ENCODE results near the gene ZNF407. TPM values are rescaled to one million over a fixed set of nuclear protein-coding genes. Genes with fewer than 3 reads are reported as not detected.

ZNF407 gene
- total RNA-seq, 2 experiments from 2014 or later = 23.2 to 24.7 TPM

DNA sequence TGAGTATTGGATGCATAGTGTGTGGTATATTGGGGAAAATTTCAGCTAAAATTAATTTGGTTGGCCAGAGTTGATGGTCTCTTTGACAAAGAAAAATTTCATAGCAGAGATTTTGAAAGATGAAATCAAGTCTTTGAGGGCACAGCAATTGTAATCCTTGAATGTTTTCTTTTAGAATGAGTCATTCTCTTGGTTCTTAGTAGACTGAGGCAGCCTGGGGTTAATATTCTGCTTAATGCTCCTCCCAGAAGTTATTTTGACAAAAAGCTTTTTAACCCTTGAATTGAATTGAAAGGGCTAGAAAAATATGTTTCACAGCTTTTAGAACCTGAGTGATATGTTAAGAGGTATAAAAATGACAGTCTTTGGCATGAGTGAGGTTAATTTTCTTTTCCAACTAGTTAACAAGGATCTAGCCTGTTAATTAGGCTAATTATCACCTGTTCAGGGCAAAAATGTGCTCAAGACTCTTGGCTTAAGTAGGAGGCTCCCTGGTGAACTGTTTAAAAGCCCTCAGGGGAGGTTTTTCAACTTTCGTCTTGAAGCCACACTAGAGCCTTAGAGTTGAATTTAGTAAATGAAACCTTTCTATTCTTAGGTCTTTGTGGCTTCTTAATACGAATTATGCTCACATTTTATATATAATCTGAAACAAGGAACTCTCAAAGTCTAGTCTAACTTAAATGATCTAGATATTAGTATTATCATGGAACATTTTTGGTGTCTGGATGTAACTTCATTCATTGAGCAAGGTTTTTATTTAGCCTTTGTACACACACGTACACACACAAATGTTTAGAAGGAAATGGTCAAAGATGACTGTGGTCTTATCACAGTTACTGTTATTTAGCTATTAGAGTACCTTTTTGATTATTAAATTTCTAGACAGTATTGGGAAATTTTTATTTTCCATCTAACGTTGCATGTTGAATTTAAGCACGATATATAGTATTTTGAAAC is 272.5 kb downstream of the ZNF407 start:
- Histone ChIP-seq H3K27ac (ENCODE audit: low read depth in 1 of 2, low read length in 2 of 2) (no peak overlapping the region), H3K4me3 (ENCODE audit: low read length) (no peak overlapping the region), H3K9me3 (ENCODE audit: control insufficient read depth in 1 of 2, insufficient read depth in 1 of 2, low read length in 2 of 2) (no peaks in the 10 kb centered on the region), H3K36me3 (ENCODE audit: insufficient read depth, low read length) (no peaks in the 10 kb centered on the region), H3K27me3 (ENCODE audit: control insufficient read depth in 1 of 2, insufficient read depth in 2 of 2, low read length in 2 of 2) (no peaks in the 10 kb centered on the region), H3K4me1 (ENCODE audit: insufficient read depth, low read length) (no peaks in the 10 kb centered on the region)
- Mint-ChIP-seq H3K27me3 (no peaks in the 10 kb centered on the region), H3K9me3 (no peaks in the 10 kb centered on the region), H3K4me1 (ENCODE audit: low read depth) (no peaks in the 10 kb centered on the region), H3K27ac (no peak overlapping the region), H3K4me3 (no peak overlapping the region), H3K36me3 (ENCODE audit: low read depth) (no peaks in the 10 kb centered on the region)
- ATAC-seq (ENCODE audit: poor library complexity) (no peak), DNase-seq (no peak)
- TF ChIP-seq, protein P1, sequence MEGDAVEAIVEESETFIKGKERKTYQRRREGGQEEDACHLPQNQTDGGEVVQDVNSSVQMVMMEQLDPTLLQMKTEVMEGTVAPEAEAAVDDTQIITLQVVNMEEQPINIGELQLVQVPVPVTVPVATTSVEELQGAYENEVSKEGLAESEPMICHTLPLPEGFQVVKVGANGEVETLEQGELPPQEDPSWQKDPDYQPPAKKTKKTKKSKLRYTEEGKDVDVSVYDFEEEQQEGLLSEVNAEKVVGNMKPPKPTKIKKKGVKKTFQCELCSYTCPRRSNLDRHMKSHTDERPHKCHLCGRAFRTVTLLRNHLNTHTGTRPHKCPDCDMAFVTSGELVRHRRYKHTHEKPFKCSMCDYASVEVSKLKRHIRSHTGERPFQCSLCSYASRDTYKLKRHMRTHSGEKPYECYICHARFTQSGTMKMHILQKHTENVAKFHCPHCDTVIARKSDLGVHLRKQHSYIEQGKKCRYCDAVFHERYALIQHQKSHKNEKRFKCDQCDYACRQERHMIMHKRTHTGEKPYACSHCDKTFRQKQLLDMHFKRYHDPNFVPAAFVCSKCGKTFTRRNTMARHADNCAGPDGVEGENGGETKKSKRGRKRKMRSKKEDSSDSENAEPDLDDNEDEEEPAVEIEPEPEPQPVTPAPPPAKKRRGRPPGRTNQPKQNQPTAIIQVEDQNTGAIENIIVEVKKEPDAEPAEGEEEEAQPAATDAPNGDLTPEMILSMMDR (IDR thresholded peaks at IDR 0.05) = no peak
- CTCF ChIA-PET = no interaction called here
- intact Hi-C loops (cut with DNase I, micrococcal nuclease) = no loop called here
- POLR2A ChIA-PET = no interaction called here

DNA sequence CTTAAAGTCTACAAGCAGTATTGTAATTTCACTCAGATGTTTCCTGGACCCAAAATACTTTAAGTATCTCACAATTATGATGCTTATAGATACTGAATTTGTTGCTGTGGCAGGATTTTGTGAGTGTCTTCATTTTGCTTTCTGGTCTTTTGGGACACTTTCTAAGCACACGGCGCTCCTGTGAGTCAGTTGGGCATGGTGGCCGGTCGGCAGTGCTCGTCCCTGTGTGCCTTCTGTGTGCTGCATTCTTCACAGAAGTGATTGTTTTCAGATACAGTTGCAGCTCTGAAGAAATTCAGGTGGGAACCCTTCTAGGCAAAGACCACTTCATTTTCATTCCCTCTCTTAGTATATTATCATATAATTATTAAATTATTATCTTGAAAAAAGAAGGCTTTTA is 273.3 kb downstream of the ZNF407 start:
- H3K27me3 ChIP-seq (ENCODE audit: control insufficient read depth in 1 of 2, insufficient read depth in 2 of 2, low read length in 2 of 2) = no peaks in the 10 kb centered on the region
- no peaks in the 10 kb centered on the region for H3K4me1 ChIP-seq (ENCODE audit: insufficient read depth, low read length)
- Mint-ChIP-seq H3K27ac (no peak overlapping the region), H3K9me3 (no peaks in the 10 kb centered on the region), H3K4me3 (no peak overlapping the region), H3K4me1 (ENCODE audit: low read depth) (no peaks in the 10 kb centered on the region), H3K36me3 (ENCODE audit: low read depth) (no peaks in the 10 kb centered on the region), H3K27me3 (no peaks in the 10 kb centered on the region)
- no peak overlapping the region for H3K27ac ChIP-seq (ENCODE audit: low read depth in 1 of 2, low read length in 2 of 2)
- ChIA-PET CTCF (no interaction called here), POLR2A (no interaction called here)
- no peak for ATAC-seq (ENCODE audit: poor library complexity)
- no peaks in the 10 kb centered on the region for H3K36me3 ChIP-seq (ENCODE audit: insufficient read depth, low read length)
- intact Hi-C loops (cut with DNase I, micrococcal nuclease) = no loop called here
- H3K4me3 ChIP-seq (ENCODE audit: low read length) = no peak overlapping the region
- no peak for DNase-seq
- TF ChIP-seq, protein P1 (IDR thresholded peaks at IDR 0.05) = no peak
- no peaks in the 10 kb centered on the region for H3K9me3 ChIP-seq (ENCODE audit: control insufficient read depth in 1 of 2, insufficient read depth in 1 of 2, low read length in 2 of 2)

DNA sequence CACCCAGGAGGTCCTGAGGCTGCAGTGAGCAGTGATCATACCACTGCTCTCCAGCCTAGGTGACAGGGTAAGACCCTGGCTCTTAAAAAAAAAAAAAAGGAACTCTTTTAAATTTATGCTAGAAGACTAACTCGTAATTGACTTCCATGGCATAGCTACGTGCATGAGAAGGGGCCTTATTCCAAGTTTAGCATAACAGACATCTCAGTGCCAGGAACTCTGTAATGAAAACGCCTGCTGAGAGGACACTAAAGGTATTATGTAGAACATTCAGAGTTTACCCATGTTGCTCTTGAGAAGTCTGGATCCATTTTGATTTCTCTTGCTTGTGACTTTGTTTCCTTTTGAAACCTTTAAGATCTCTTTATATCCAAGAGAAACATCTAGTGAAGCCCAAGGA is 276.0 kb downstream of the ZNF407 start:
- Histone ChIP-seq H3K4me3 (ENCODE audit: low read length) (no peak overlapping the region), H3K9me3 (ENCODE audit: control insufficient read depth in 1 of 2, insufficient read depth in 1 of 2, low read length in 2 of 2) (no peaks in the 10 kb centered on the region), H3K27ac (ENCODE audit: low read depth in 1 of 2, low read length in 2 of 2) (no peak overlapping the region), H3K36me3 (ENCODE audit: insufficient read depth, low read length) (peaks cover 5% of the 10 kb centered on the region), H3K4me1 (ENCODE audit: insufficient read depth, low read length) (no peaks in the 10 kb centered on the region), H3K27me3 (ENCODE audit: control insufficient read depth in 1 of 2, insufficient read depth in 2 of 2, low read length in 2 of 2) (no peaks in the 10 kb centered on the region)
- Mint-ChIP-seq H3K9me3 (no peaks in the 10 kb centered on the region), H3K27me3 (no peaks in the 10 kb centered on the region), H3K4me3 (no peak overlapping the region), H3K27ac (no peak overlapping the region), H3K4me1 (ENCODE audit: low read depth) (no peaks in the 10 kb centered on the region), H3K36me3 (ENCODE audit: low read depth) (peaks cover 10% of the 10 kb centered on the region)
- CTCF ChIA-PET = no interaction called here
- POLR2A ChIA-PET = no interaction called here
- ATAC-seq (ENCODE audit: poor library complexity) (no peak), DNase-seq (no peak)
- intact Hi-C loops (cut with DNase I, micrococcal nuclease) = no loop called here
- TF ChIP-seq, protein P1 (IDR thresholded peaks at IDR 0.05) = no peak
